ENCODE results near the gene CAPN13. TPM values are rescaled to one million over a fixed set of nuclear protein-coding genes. Genes with fewer than 3 reads are reported as not detected.

The CAPN13 gene
- total and polyA plus RNA-seq, 10 of the 15 experiments (the other 5 are each of a cell fraction or from before 2014, with no cell fraction given) = 0.03 to 0.10 (median 0.06) TPM; not detected in 7

- CTCF ChIA-PET = no interaction called here
- RAD21 ChIA-PET (ENCODE audit: unreplicated experiment) = no interaction called here
These were observed 25.8 kb downstream of the CAPN13 start for GRCh38 chr2:30781451-30781850.

More at GRCh38 chr2:30781451-30781850, 25.8 kb downstream of the CAPN13 start:
- Histone ChIP-seq H3K79me2 (ENCODE audit: control insufficient read depth, insufficient read depth, low read length) (no peaks in the 10 kb centered on the region), H3K9ac (ENCODE audit: control insufficient read depth, insufficient read depth, low read length) (no peak overlapping the region), H3K9me3 (replicated peaks; ENCODE audit: control insufficient read depth, insufficient read depth, low read length) (no peaks in the 10 kb centered on the region), H3K4me2 (ENCODE audit: control insufficient read depth, insufficient read depth) (no peak overlapping the region), H3K36me3 (ENCODE audit: control insufficient read depth in 2 of 2, insufficient read depth in 2 of 2, low read length in 1 of 2) (no peaks in the 10 kb centered on the region), H3K27me3 (replicated peaks in 1 of 2; ENCODE audit: control insufficient read depth in 2 of 2, insufficient read depth in 2 of 2, low read length in 1 of 2) (peaks cover 0 to 1% of the 10 kb centered on the region in 2 experiments; a peak in 2 of 4 replicates), H3K4me1 (ENCODE audit: control insufficient read depth, insufficient read depth, low read length) (no peaks in the 10 kb centered on the region), H2AFZ (ENCODE audit: control insufficient read depth, low read depth, low read length) (no peak overlapping the region), H3K27ac (ENCODE audit: control insufficient read depth, insufficient read depth) (no peak overlapping the region), H4K20me1 (ENCODE audit: control insufficient read depth, insufficient read depth) (no peaks in the 10 kb centered on the region), H3K4me3 (no peak overlapping the region)
- intact Hi-C loops (cut with micrococcal nuclease; ENCODE audit: unreplicated experiment) (no loop called here), in situ Hi-C loops (cut with MboI) (no loop called here)
- POLR2A ChIA-PET = no interaction called here
- FAIRE-seq (no peak), ATAC-seq (no peak), DNase-seq (ENCODE audit: low read depth, low spot score) (no peak)
- SMC1A ChIA-PET (ENCODE audit: uncharacterized antibody, unreplicated experiment) = no interaction called here
- whole genome bisulfite sequencing (ENCODE audit: insufficient coverage, insufficient replicate concordance, low lambda C conversion rate, missing lambda C conversion rate) = 25% methylated on average over 1 of the region's 1 CpG
- no TSS peak for BruUV-seq (replicated peaks)
- TF ChIP-seq SIX5 (IDR thresholded peaks at IDR 0.05; ENCODE audit: low read depth, low read length, severe bottlenecking) = no peak
- no peak for TF ChIP-seq SREBF1 (IDR thresholded peaks at IDR 0.05; ENCODE audit: low read length)
- TF ChIP-seq ESRRA (IDR thresholded peaks at IDR 0.05; ENCODE audit: low read length) = no peak
- TF ChIP-seq CEBPZ (IDR thresholded peaks at IDR 0.05; ENCODE audit: low read depth, low read length) = no peak
- TF ChIP-seq ASH2L (IDR thresholded peaks at IDR 0.05; ENCODE audit: borderline replicate concordance, low read depth) = no peak
- no peak for TF ChIP-seq POLR2A (IDR thresholded peaks at IDR 0.05; ENCODE audit: low read depth, low read length)
- TF ChIP-seq NFYB (IDR thresholded peaks at IDR 0.05; ENCODE audit: insufficient read depth, low read depth, low read length) = no peak
- TF ChIP-seq NR2C2 (IDR thresholded peaks at IDR 0.05; ENCODE audit: borderline replicate concordance, control insufficient read depth, insufficient read length, low read depth) = no peak
- no peak for TF ChIP-seq MYB (IDR thresholded peaks at IDR 0.05; ENCODE audit: borderline replicate concordance, low read depth, low read length)

Measured in GM12878 (cell line).